ENCODE data around the gene RASA4B.
A peak's percentile ranks its signal among the peaks of the same experiment; 100 is the strongest.
"Not testable (repeated sequence)": the region's sequence is repeated elsewhere in the genome, so short reads cannot be mapped to it uniquely, and the experiment has no call there.

Gene RASA4B

GRCh38 chr7:102472126-102473041 is 45.2 kb downstream of the RASA4B start:
- DNase-seq = no peak

DNA sequence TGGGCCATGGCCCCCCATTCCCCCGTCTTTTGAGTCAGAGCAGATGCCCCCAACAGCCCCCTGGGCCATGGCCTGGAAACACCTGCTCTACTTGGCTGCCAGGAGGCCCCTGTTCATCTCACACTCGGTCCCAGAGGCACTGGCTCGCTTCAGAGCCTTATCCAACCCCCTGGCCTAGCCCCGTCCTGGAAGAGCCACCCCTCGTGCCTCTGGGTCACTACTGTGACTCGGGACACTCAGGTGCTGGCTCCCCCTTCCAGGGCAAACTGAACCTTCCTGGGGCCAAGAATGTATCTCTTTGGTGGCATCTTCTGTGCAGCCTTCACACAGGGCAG is 45.8 kb downstream of the RASA4B start:
- DNase-seq = no peak

- no peak for DNase-seq
These were observed 47.4 kb downstream of the RASA4B start for GRCh38 chr7:102469972-102470825.

- DNase-seq = no peak
These were observed 48.1 kb downstream of the RASA4B start for GRCh38 chr7:102469351-102469971.

- no peak for DNase-seq
These were observed 48.9 kb downstream of the RASA4B start for GRCh38 chr7:102468478-102469350.

- no peak for DNase-seq
These were observed 49.7 kb downstream of the RASA4B start for GRCh38 chr7:102467581-102468477.

GRCh38 chr7:102466097-102466496 is 51.5 kb downstream of the RASA4B start:
- no peak for DNase-seq

- DNase-seq = peak; percentile 83 to 84
These were observed 52.8 kb downstream of the RASA4B start, which contains the start of the genes ALKBH4 and LRWD1 for GRCh38 chr7:102464577-102465280. ALKBH4 (minus strand) TSS chr7:102464863; CDS start chr7:102464836, 27 bp downstream. LRWD1 (plus strand) TSS chr7:102464984; CDS start chr7:102465081, 97 bp downstream.

DNA sequence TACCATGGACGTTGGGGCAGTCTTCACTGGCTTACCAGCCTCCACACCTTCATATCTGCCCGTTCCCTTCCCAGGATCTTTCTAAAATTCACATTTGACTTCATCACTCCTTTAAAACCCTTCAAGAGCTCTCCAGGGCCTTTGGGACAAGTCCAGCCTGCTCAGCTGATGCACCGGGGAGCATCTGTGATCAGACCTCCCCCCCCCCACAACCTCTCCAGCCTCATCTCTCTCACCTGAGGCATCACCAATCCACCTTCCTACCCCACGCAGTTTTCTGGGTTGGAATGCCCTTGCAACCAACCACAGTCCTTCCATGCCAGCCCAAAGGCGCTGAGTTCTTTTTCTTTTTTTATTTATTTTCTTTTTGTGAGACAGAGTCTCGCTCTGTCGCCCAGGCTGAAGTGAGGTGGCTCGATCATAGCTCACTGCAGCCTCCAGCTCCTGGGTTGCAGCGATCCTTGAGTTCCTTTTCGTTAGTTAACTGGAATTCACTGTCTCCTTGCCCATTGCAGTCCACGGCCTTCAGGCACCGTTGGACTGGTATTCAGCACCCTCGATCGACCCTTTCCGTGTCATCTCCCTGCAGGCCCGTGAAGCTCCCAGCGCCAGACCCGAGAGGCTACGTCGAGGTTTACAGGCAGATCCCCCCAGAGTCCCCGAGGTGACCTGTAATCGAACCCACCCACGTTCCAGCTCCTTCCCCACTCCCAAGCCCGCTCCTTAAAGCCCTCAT is 53.6 kb downstream of the RASA4B start:
- peak in 1 of 2 experiments; percentile 28 for DNase-seq

- DNase-seq = no peak
These were observed 57.1 kb downstream of the RASA4B start for GRCh38 chr7:102460467-102460866.

GRCh38 chr7:102459221-102459844 is 58.2 kb downstream of the RASA4B start:
- DNase-seq = no peak

DNA sequence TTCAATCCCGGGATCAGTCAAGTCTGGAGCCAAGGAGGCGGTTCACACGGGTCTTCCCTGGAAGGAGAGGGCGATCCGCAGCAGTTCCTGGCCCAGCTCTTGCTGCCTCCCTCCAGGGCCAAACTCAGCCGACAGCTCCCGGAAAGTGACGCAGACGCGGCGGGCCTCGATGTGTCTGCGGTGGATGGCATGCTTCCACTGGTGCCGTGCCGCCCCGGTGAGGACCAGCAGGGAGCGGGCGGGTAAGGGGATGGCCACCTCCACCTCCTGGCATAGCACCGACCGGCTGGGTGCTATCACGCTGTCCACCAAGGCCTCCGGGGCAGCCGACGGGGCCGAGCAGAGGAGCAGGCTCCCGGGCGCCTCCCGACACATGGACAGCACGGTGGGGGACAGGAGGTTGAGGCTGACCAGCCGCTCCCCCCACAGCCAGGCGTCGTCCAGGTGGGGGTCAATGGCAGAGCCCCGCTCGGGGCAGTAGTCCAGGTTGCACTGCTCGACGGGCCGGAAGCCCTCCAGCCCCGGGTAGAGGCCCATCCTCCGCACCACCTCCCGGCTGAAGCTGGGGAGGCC is 60.1 kb downstream of the RASA4B start:
- no peak for DNase-seq

DNA sequence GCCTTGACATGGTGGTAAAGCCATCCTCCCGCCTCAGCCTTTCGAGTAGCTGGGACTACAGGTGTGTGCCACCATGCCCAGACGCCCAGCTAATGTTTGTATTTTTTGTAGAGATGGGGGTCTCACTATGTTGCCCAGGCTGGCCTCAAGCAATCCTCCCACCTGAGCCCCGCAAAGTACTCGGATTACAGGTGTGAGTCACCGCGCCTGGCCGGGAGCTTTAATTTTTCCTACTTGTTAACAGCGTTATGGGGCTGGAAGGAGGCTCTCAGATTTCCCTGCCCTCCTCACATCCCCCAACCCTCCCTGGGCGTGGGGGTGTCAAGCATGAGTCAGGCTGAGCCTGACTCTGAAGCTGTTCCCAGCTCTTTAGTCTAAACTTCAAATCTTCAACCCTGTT is 61.2 kb downstream of the RASA4B start:
- no peak for DNase-seq

GRCh38 chr7:102455596-102455995 is 62.0 kb downstream of the RASA4B start:
- no peak for DNase-seq

- not testable (repeated sequence) for DNase-seq
These were observed 62.6 kb downstream of the RASA4B start for GRCh38 chr7:102454932-102455331.

- DNase-seq = no peak
These were observed 63.1 kb downstream of the RASA4B start for GRCh38 chr7:102454468-102454867.

DNA sequence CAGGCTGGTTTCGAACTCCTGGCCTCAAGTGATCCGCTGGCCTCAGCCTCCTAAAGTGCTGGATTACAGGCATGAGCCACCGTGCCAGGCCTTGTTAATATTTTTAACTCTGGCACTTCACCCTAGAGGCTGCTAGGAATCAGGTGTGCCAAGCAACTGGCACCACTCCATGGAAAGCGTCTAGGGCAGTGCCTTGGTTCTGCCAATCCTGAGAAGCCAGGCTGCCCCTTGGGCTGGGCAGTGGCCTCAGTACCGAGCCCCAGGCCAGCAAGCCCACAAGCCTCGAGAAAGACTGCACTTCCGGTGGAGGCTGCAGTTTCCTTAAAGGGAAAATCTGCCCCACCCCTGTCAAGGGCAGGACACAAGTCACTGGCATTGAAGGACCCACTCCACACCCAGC is 64.3 kb downstream of the RASA4B start:
- no peak for DNase-seq

GRCh38 chr7:102452451-102452850 is 65.1 kb downstream of the RASA4B start:
- DNase-seq = no peak
